ENCODE measurements around the gene KCMF1.
A peak's percentile ranks its signal among the peaks of the same experiment; 100 is the strongest.

Gene KCMF1

DNA sequence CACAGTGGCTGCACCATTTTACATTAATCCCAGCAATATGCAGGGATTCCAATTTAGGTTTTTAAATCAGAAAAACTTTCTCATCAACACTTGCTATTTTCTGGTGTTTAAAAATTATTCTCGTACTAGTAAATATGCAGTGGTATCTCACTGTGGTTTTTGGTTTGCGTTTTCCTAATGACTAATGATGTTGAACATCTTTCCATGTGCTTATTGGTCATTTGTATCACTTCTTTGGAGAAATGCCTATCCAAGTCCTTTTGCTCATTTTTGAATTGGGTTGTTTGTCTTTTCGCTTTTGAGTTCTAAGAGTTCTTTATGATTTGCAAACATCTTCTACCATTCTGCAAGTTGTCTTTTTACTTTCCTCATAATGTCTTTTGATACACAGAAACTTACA is 100.1 kb downstream of the KCMF1 start:
- DNase-seq (ENCODE audit: low read depth): peak; percentile 53
- TF ChIP-seq CTCF (conservative IDR thresholded peaks at IDR 0.05; ENCODE audit: control insufficient read depth, insufficient read depth, low read depth, low read length): no peak
- H3K4me3 ChIP-seq (ENCODE audit: control insufficient read depth, low read depth, low read length): no peak overlapping the region

GRCh38 chr2:85073033-85073432 is 102.1 kb downstream of the KCMF1 start:
- TF ChIP-seq CTCF (conservative IDR thresholded peaks at IDR 0.05; ENCODE audit: control insufficient read depth, insufficient read depth, low read depth, low read length): no peak
- no peak for DNase-seq (ENCODE audit: low read depth)
- no peak overlapping the region for H3K4me3 ChIP-seq (ENCODE audit: control insufficient read depth, low read depth, low read length)

- no peak overlapping the region for H3K4me3 ChIP-seq (ENCODE audit: control insufficient read depth, low read depth, low read length)
- no peak for DNase-seq (ENCODE audit: low read depth)
- no peak for TF ChIP-seq CTCF (conservative IDR thresholded peaks at IDR 0.05; ENCODE audit: control insufficient read depth, insufficient read depth, low read depth, low read length)
These were observed 105.8 kb downstream of the KCMF1 start for GRCh38 chr2:85076618-85077274.

- TF ChIP-seq CTCF (conservative IDR thresholded peaks at IDR 0.05; ENCODE audit: control insufficient read depth, insufficient read depth, low read depth, low read length): no peak
- H3K4me3 ChIP-seq (ENCODE audit: control insufficient read depth, low read depth, low read length): no peak overlapping the region
- DNase-seq (ENCODE audit: low read depth): no peak
These were observed 107.0 kb downstream of the KCMF1 start for GRCh38 chr2:85077859-85078419.

DNA sequence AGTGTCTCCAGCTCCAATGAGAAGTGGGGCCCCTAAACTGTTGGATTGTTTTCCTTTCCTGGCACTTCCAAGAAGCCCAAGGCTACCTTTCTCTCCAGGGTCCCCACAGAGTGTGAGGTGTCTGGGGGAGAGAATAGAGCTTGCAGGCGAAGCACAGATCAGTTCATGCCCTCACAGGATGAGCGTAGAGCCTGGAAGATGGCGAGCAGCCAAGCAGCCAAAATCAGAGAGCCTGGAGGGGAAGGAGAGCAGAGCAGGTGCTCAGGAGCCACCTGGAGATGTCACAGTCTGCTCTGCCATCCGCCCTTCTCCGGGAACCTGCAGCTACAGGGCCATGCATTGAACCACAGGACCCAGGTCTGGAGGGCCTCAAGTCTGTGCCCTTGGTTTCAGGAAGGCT is 107.6 kb downstream of the KCMF1 start:
- no peak for DNase-seq (ENCODE audit: low read depth)
- no peak for TF ChIP-seq CTCF (conservative IDR thresholded peaks at IDR 0.05; ENCODE audit: control insufficient read depth, insufficient read depth, low read depth, low read length)
- no peak overlapping the region for H3K4me3 ChIP-seq (ENCODE audit: control insufficient read depth, low read depth, low read length)

- no peak for TF ChIP-seq CTCF (conservative IDR thresholded peaks at IDR 0.05; ENCODE audit: control insufficient read depth, insufficient read depth, low read depth, low read length)
- no peak for DNase-seq (ENCODE audit: low read depth)
These were observed 112.1 kb downstream of the KCMF1 start for GRCh38 chr2:85083092-85083491.

More at GRCh38 chr2:85083092-85083491, 112.1 kb downstream of the KCMF1 start:
- no peak overlapping the region for H3K4me3 ChIP-seq (ENCODE audit: control insufficient read depth, low read depth, low read length)
